ENCODE results near the gene WDR33.

DNA sequence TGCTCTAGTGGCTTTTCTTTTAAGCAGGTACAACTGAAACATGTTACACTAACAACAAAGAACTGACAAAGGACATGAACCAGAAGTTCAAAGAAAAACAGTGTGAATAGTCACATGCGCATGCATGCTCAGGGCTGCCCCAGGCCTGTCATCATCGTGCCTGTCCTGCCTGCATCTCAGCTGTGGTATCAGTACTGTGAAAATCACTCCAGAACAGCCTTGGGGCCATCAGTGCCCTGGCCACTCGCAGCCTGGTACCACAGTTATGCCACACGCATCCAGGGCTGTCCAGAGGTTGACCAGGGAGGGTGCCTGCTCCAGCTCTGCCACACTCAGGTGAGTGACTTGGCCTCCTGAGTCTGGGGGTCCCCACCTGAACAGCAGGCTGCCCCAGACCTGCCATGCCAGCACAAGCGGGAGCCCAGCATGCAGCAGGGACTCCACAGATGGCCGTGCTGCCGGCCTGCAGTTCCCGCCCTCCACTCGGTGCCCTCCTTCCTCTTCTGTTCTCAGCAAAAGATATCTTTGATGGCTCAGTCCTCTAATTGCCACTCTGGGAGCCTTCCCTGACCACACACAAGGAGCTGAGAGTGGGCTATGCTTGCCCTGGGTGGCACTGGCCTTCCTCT lies 147.9 kb downstream of the WDR33 start:
- TF ChIP-seq, protein P1, sequence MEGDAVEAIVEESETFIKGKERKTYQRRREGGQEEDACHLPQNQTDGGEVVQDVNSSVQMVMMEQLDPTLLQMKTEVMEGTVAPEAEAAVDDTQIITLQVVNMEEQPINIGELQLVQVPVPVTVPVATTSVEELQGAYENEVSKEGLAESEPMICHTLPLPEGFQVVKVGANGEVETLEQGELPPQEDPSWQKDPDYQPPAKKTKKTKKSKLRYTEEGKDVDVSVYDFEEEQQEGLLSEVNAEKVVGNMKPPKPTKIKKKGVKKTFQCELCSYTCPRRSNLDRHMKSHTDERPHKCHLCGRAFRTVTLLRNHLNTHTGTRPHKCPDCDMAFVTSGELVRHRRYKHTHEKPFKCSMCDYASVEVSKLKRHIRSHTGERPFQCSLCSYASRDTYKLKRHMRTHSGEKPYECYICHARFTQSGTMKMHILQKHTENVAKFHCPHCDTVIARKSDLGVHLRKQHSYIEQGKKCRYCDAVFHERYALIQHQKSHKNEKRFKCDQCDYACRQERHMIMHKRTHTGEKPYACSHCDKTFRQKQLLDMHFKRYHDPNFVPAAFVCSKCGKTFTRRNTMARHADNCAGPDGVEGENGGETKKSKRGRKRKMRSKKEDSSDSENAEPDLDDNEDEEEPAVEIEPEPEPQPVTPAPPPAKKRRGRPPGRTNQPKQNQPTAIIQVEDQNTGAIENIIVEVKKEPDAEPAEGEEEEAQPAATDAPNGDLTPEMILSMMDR (IDR thresholded peaks at IDR 0.05; ENCODE audit: low read length): no peak
- no peak for TF ChIP-seq EZH2 (IDR thresholded peaks at IDR 0.05; ENCODE audit: borderline replicate concordance, low read length)

All from OCI-LY1 (cell line).